ENCODE measurements around the gene ANO10. TPM values are rescaled to one million over a fixed set of nuclear protein-coding genes. Genes with fewer than 3 reads are reported as not detected.

ANO10 gene
- total RNA-seq, 4 donors from 2014 or later, result 28.0 to 41.8 (median 33.9) TPM

DNA sequence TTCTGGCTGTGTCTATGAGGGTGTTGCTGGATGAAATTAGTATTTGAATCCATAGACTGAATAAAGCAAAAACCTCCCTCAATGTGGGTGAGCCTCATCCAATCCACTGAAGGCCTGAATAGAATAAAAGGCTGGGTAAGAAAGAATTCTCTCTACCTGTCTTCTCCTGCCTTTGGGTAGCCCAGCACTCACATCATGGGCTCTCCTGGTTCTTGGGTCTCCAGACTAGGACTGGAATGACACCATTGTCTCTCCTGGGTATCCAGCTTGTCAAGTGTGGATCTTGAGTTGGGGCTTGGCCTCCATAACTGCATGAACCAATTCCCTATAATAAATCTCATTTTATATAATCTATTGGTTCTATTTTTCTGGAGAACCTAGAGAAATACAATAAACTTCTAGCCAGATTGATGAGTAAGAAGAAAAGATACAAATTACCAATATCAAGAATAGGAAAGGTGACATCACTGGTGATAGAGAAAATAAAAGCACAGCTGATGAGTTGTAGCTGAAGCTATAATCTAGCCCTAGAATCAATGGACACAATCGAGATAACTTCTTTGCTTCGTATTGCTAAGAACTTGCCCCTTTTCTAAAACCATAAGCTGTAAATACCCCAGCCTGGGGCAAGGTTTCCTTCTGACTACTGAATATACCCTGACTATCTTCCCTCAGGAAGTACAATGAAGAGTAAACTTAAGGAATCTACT, 106.4 kb downstream of the ANO10 start:
- TF ChIP-seq, protein P1, sequence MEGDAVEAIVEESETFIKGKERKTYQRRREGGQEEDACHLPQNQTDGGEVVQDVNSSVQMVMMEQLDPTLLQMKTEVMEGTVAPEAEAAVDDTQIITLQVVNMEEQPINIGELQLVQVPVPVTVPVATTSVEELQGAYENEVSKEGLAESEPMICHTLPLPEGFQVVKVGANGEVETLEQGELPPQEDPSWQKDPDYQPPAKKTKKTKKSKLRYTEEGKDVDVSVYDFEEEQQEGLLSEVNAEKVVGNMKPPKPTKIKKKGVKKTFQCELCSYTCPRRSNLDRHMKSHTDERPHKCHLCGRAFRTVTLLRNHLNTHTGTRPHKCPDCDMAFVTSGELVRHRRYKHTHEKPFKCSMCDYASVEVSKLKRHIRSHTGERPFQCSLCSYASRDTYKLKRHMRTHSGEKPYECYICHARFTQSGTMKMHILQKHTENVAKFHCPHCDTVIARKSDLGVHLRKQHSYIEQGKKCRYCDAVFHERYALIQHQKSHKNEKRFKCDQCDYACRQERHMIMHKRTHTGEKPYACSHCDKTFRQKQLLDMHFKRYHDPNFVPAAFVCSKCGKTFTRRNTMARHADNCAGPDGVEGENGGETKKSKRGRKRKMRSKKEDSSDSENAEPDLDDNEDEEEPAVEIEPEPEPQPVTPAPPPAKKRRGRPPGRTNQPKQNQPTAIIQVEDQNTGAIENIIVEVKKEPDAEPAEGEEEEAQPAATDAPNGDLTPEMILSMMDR (IDR thresholded peaks at IDR 0.05; ENCODE audit: low read depth), result no peak

DNA sequence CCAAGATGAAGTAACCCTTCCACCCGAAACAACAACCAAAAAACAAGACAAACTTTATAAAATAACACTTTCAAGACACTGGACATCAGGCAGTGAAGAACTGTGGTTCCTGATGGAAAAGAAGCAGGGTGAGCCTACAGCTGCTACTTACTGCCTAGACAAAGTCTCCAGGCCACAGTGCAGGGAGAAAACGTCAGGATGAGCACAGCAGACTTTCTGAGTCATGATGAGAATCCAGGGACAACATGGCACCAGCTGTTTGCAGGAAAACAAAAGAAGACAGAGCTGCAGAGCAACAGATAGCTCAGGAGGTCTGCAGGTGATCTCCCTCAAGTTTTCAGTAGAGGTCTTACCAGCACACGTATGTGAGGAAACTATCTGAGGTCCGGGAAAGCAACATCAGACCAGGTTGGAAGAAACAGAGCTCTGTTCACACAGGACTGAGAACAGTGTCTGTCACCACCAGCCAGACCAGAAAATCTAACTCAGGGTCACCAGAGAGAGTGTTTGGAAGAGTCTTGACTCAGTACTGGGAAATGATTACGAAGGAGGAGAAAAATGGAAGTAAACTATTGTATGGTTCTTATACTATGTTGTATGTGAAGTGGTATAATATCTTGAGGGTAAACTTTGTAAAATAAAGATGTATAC, 108.9 kb downstream of the ANO10 start:
- TF ChIP-seq, protein P1 (IDR thresholded peaks at IDR 0.05; ENCODE audit: low read depth), result no peak

DNA sequence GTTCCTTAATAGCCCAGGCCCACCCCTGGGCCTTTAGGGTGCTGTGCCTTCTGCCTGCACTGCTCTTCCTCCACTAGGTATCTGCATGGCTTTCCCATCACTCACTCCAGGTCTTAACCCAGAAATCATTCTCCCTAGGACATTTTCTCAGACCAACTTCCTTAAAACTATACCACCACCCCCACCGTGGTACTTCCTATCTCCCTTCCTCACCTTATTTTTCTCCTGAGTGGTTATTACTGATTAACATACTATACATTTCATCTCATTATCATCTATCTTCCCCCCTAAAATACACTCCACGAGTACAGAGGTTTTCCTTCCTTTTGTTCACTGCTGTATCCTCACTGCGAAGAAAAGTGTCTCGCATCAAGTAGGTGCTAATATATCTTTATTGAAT, 115.2 kb downstream of the ANO10 start:
- TF ChIP-seq, protein P1 (IDR thresholded peaks at IDR 0.05; ENCODE audit: low read depth), result no peak

DNA sequence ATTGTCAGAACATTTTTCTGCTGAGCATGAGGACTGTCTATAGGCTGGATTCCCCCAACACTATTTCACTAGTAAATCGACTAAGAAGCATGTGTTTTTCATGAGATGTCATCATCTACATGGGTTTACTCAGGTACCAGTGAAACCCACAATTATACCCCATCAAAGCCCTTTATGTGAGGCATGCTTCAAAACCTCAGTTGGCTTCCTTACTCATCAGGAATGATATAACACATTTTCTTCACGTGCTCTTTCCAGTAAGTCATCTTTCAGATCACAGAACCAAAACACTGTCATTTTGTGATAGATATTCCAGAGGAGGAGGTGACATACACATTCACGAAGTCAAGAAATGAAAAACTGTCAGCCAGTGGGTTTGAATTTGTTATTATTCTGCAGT, 116.5 kb downstream of the ANO10 start:
- TF ChIP-seq, protein P1 (IDR thresholded peaks at IDR 0.05; ENCODE audit: low read depth), result no peak

DNA sequence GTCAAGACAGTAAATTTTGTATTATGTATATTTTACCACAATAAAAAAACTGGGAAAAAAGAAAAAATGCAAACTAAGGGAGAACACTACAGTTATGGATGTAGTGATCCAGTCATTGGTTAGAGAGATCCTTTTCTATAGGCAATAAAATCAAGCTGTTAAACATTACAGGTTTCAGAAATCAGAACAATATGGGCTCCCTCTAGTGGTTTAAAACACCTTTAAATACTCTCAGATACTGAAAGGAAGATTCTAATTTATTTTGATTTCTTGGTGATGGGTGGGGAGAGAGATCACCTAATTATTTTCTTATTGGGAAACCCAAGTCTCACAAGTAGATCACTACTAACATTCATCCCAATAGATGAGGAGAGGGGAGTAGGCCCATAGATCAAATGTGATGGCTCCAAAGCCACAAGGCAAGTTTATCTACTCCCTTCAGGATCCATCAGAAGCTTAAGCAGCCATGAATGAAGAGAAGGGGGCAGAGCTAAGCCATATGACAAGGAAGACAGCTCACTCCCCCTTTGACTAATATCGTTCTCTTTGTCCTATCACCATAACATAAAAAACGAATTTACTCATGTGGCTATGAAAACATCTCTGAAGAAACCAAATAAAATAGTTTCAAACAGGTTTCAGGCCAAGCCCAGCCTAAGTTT, 118.6 kb downstream of the ANO10 start:
- TF ChIP-seq, protein P1 (IDR thresholded peaks at IDR 0.05; ENCODE audit: low read depth), result no peak

DNA sequence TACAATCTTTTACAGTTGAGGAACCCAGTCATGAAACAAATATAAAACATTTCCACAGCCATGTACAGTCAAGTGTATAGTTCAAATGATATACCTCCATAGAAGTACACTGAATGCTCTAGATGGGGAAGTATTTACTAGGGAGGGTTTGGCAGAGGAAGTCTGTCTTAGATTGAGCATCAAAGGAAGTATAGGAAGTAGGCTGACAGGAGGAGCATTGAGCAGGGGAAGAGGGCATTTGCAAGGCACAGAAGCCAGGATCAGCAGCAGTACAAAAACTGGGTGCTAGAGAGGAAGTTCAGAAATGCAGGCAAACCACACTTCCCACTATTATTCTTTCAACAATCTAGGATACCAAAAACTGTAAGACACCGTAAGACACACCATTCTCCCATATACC, 122.6 kb downstream of the ANO10 start:
- TF ChIP-seq, protein P1 (IDR thresholded peaks at IDR 0.05; ENCODE audit: low read depth), result no peak

DNA sequence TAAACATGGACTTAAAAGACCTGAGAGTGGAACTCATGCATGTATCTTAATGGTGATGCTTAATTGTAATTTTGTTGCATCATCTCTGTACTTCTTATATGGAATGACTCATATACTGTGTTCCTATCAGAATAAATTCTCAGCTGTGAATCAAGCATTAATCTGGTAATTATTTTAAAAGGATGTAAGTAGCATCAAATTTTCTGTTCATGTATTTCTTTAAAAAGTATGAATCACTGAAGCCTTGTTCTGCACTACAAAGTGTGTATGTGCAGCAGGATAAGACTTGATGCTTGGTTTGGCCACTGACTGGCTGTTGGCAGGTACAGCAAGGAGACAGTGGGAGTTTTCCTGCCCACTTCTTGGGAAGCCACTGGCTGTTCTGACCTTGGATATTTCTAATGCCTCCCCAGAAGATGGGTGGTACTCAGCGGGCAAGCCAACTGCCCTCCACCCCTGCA, 123.9 kb downstream of the ANO10 start:
- TF ChIP-seq, protein P1 (IDR thresholded peaks at IDR 0.05; ENCODE audit: low read depth), result no peak

Measured in subcutaneous adipose tissue (tissue), 4 donors.